NCI-H510A (cell line): ENCODE results near the gene C1GALT1.

Source experiments
- DNase-seq: peaks from one replicate; lab custom pipeline; 2025; lab: John Stamatoyannopoulos, UW

The C1GALT1 gene

GRCh38 chr7:7272294-7272693 lies 90.0 kb downstream of the C1GALT1 start:
- no peak for DNase-seq

DNA sequence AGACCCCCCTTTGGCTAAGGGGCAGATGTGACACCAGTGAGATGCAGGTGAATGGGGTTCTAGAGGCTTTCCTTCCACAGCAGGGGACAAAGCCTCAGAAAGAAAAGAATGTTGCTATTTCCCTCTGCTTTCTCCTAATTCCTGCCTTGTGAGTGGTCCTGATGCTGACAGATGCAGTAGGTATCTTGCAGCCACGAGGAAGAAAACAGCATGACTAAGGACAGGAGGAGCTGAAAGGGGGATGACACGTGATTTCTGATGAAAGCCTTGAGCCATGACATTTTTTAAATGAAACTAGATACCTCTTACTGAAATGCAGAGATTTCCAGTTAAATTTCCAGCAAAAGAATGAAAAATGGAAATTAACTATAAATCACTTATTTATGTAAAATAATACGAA lies 92.4 kb downstream of the C1GALT1 start:
- no peak for DNase-seq

- no peak for DNase-seq
Measured at GRCh38 chr7:7276161-7276560, 93.8 kb downstream of the C1GALT1 start.

DNA sequence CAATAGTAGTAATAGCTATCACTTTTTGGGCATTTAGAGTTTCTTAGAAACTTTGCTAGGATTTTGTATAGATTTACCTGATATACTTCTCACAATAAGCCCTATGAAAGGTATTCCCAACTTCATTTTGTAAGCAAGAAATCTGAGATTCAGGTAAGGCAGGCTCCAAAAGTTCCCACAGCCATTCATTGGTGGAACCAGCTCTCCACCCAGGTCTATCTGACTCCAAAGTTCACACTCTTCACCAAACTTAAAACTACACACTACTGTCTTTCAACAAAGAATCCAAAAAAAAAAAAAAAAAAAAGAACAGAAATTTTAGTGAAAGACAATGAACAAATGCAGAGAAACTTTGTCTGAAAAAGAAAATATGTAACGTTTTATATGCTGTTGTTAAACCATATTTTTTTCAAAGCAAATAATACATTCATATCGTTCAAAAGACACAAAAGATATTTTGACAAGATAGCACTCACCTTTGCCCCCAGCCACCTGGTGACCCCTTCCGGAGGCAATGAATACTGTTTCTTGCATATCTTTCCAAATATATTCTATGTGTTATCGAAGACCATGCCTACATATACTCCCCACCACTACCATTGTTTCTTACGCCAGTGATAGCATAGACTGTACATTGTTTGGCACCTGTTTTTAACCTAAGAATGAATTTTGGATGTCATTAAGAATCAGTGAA lies 108.2 kb downstream of the C1GALT1 start:
- no peak for DNase-seq

DNA sequence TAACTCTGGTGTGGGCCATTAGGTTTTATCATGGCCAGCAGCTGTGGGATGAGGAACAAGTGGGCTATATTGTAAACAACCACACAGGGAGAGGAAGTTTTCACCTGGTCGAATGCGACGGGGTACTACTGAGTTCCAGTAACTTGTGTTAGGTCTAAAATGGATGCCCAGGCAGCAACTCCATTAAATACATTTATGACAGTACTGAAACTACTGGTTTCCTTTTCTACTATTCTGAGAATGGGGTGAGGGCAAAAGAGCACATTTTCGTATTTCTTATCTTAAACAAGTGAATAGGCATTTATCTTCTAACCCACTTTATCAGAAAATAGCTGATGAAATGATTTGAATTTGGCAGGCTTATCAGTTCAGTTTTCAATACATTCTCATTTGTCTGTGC lies 109.7 kb downstream of the C1GALT1 start:
- no peak for DNase-seq

DNA sequence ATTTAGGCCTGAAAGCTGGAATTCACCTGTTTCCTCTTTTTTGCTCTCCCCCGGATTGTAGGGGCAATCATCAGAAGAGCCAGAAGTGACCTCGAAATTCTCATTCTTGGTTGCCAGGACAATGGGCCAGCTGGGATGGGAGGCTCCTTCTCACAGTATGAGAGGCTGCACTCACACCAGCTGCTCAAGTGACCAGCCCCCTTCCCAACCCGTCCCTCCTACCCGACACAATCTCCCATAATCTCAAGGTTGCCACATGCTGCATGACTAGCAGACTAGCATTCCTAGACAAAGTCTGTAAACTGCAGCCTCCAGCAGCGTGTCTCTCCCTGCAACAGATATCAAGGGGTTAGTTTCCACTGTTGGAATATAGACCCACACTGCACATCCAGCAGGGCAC lies 110.3 kb downstream of the C1GALT1 start:
- DNase-seq: no peak

GRCh38 chr7:7293092-7293491 lies 110.7 kb downstream of the C1GALT1 start:
- DNase-seq: no peak

- no peak for DNase-seq
Measured at GRCh38 chr7:7294911-7295310, 112.6 kb downstream of the C1GALT1 start.
